ENCODE data around the gene SMCO4. TPM values are rescaled to one million over a fixed set of nuclear protein-coding genes. Genes with fewer than 3 reads are reported as not detected.

The SMCO4 gene
- total RNA-seq, 1 donor from 2014 or later, result 12.7 TPM

GRCh38 chr11:93490996-93491618 lies 52.1 kb downstream of the SMCO4 start:
- no peak for TF ChIP-seq CTCF (IDR thresholded peaks at IDR 0.05; ENCODE audit: insufficient read depth, low read length, poor library complexity, severe bottlenecking)
- Histone ChIP-seq H3K4me3 (ENCODE audit: low read depth, low read length) (no peak overlapping the region), H3K36me3 (ENCODE audit: control insufficient read depth, insufficient read depth, low read length) (no peaks in the 10 kb centered on the region), H3K27me3 (ENCODE audit: control insufficient read depth, insufficient read depth, low read length) (no peaks in the 10 kb centered on the region)
- no peak for DNase-seq (ENCODE audit: low read depth)

GRCh38 chr11:93489841-93490240 lies 53.4 kb downstream of the SMCO4 start:
- no peaks in the 10 kb centered on the region for H3K36me3 ChIP-seq (ENCODE audit: control insufficient read depth, insufficient read depth, low read length)
- H3K27me3 ChIP-seq (ENCODE audit: control insufficient read depth, insufficient read depth, low read length), result no peaks in the 10 kb centered on the region
- TF ChIP-seq CTCF (IDR thresholded peaks at IDR 0.05; ENCODE audit: insufficient read depth, low read length, poor library complexity, severe bottlenecking), result no peak
- no peak overlapping the region for H3K4me3 ChIP-seq (ENCODE audit: low read depth, low read length)
- no peak for DNase-seq (ENCODE audit: low read depth)

DNA sequence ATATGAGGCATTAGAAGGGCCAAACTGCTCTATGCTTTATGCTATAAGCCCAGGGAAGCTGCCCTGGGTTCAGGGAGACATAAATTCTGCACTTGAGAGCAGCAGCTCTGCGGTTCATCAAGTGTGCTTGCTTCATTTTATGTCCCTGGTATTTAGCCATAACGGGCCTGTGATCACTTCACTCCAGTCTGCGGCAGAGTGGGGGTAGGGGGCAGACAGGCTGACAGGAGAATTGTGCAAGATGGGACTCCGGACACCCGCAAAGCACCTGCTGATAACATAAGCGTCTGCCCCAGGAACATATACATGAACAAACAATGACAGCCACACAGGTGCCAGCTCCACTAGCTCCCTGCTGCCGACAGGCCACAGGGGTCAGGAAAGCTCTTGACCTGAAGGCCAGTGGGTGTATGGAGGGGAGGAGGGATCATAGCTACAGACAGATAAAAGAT lies 56.1 kb downstream of the SMCO4 start:
- H3K36me3 ChIP-seq (ENCODE audit: control insufficient read depth, insufficient read depth, low read length), result no peaks in the 10 kb centered on the region
- H3K27me3 ChIP-seq (ENCODE audit: control insufficient read depth, insufficient read depth, low read length), result no peaks in the 10 kb centered on the region
- DNase-seq (ENCODE audit: low read depth), result no peak
- H3K4me3 ChIP-seq (ENCODE audit: low read depth, low read length), result no peak overlapping the region
- TF ChIP-seq CTCF (IDR thresholded peaks at IDR 0.05; ENCODE audit: insufficient read depth, low read length, poor library complexity, severe bottlenecking), result no peak

DNA sequence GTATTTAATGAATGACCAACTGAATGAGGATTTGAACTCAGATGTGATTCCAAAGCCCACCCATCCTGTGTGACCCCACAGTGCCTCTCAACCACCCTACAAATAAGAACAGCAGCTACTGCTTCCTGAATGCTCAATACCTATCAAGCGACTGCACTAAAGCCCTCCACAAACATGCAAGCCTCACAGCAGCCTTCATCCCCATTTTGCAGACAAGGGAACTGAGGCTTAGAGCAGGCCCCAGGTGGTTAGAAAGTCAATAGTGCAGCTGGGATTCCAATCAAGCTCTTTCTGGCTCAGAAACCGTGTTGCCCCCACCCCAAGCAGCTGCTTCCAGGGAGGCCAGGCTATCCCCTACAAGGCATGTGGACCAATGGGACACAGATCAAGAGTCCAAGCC lies 57.2 kb downstream of the SMCO4 start:
- DNase-seq (ENCODE audit: low read depth), result no peak
- TF ChIP-seq CTCF (IDR thresholded peaks at IDR 0.05; ENCODE audit: insufficient read depth, low read length, poor library complexity, severe bottlenecking), result no peak
- Histone ChIP-seq H3K36me3 (ENCODE audit: control insufficient read depth, insufficient read depth, low read length) (no peaks in the 10 kb centered on the region), H3K4me3 (ENCODE audit: low read depth, low read length) (no peak overlapping the region), H3K27me3 (ENCODE audit: control insufficient read depth, insufficient read depth, low read length) (no peaks in the 10 kb centered on the region)

DNA sequence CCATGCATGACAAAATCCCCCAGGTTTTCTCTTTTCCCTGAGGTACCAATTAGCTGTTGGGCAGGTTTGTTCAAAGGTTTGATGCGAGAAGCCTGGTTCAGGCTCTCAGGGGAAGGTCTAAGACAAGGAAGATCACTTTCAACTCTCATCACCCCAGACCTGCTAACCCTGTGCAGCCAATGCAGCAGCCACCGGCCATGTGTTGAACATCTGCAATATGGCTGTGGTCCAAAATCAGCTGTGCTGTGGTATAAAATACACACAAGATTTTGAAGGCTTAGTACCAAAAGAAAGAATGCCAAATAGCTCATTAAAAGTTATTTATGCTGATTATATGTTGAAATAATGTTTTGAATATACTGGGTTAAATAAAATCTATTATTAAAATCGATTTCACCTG lies 58.5 kb downstream of the SMCO4 start:
- no peaks in the 10 kb centered on the region for H3K27me3 ChIP-seq (ENCODE audit: control insufficient read depth, insufficient read depth, low read length)
- DNase-seq (ENCODE audit: low read depth), result no peak
- no peak for TF ChIP-seq CTCF (IDR thresholded peaks at IDR 0.05; ENCODE audit: insufficient read depth, low read length, poor library complexity, severe bottlenecking)
- H3K36me3 ChIP-seq (ENCODE audit: control insufficient read depth, insufficient read depth, low read length), result no peaks in the 10 kb centered on the region
- no peak overlapping the region for H3K4me3 ChIP-seq (ENCODE audit: low read depth, low read length)

DNA sequence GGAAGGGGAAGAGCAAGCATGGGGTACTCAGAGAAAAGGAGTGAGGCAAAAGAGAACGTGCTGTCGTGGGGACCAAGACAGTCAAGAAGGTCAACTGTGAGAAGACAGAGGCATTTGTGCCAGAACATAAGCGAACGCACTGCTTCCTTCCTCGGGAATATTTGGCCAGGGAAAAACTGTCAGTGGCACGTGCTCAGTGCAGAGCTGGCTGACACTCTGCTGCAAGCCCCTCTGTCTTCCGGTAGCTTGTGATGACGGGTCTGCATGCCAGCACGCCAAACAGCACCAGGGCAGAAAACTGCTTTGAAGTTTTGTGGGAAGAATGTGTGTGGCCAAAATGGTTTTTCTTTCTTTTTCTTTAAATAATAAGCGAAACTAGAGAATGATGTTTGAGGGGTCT lies 60.6 kb downstream of the SMCO4 start:
- Histone ChIP-seq H3K36me3 (ENCODE audit: control insufficient read depth, insufficient read depth, low read length) (no peaks in the 10 kb centered on the region), H3K27me3 (ENCODE audit: control insufficient read depth, insufficient read depth, low read length) (no peaks in the 10 kb centered on the region), H3K4me3 (ENCODE audit: low read depth, low read length) (no peak overlapping the region)
- DNase-seq (ENCODE audit: low read depth), result no peak
- TF ChIP-seq CTCF (IDR thresholded peaks at IDR 0.05; ENCODE audit: insufficient read depth, low read length, poor library complexity, severe bottlenecking), result no peak
